H9 (cell line): ENCODE results near the gene DHRSX. TPM values are rescaled to one million over a fixed set of nuclear protein-coding genes. Genes with fewer than 3 reads are reported as not detected.

Source experiments
- DNase-seq: peaks from one replicate; pipeline ENCODE4 v3.0.0-alpha.2; 2017
- H2AFZ ChIP-seq: one replicate; pipeline ENCODE4 v1.6.1; 2013; ENCODE audit warnings: mild to moderate bottlenecking, low read length, control low read depth, moderate library complexity
- H2AK5ac ChIP-seq: 2 replicates; pipeline ENCODE4 v1.6.1; 2013; ENCODE audit warnings: low read length, control low read depth, mixed read lengths; ENCODE audit not compliant: insufficient read length
- H2BK120ac ChIP-seq: one replicate; pipeline ENCODE4 v1.6.1; 2013; ENCODE audit warnings: low read depth, mild to moderate bottlenecking, low read length, control low read depth, inconsistent platforms; ENCODE audit not compliant: poor library complexity, severe bottlenecking
- H2BK12ac ChIP-seq: 2 replicates; pipeline ENCODE4 v1.6.1; 2013; ENCODE audit warnings: low read length, control low read depth, mixed read lengths, low read depth; ENCODE audit not compliant: insufficient read length
- H2BK15ac ChIP-seq: 2 replicates; pipeline ENCODE4 v1.6.1; 2013; ENCODE audit warnings: low read depth, low read length, control low read depth
- H2BK20ac ChIP-seq: one replicate; pipeline ENCODE4 v1.6.1; 2013; ENCODE audit warnings: low read depth, mild to moderate bottlenecking, low read length, control low read depth, inconsistent platforms; ENCODE audit not compliant: poor library complexity, severe bottlenecking
- H2BK5ac ChIP-seq: 2 replicates; pipeline ENCODE4 v1.6.1; 2013; ENCODE audit warnings: low read length, control low read depth, mixed read lengths; ENCODE audit not compliant: insufficient read length
- H3K14ac ChIP-seq: 2 replicates; pipeline ENCODE4 v1.6.1; 2013; ENCODE audit warnings: low read length, control low read depth; ENCODE audit not compliant: insufficient read depth
- H3K18ac ChIP-seq: 2 replicates; pipeline ENCODE4 v1.6.1; 2013; ENCODE audit warnings: low read depth, mild to moderate bottlenecking, mixed read lengths, low read length, control low read depth; ENCODE audit not compliant: insufficient read length
- H3K23ac ChIP-seq: 2 replicates; pipeline ENCODE4 v1.6.1; 2013; ENCODE audit warnings: low read length, control low read depth, mixed read lengths, low read depth; ENCODE audit not compliant: insufficient read length
- H3K23me2 ChIP-seq: 2 replicates; pipeline ENCODE4 v1.6.1; 2013; ENCODE audit warnings: low read depth, mild to moderate bottlenecking, mixed read lengths, low read length, control low read depth; ENCODE audit not compliant: insufficient read length, poor library complexity, severe bottlenecking
- H3K27ac ChIP-seq: 2 replicates; pipeline ENCODE4 v1.5.1; 2013; ENCODE audit warnings: low read length, control low read depth, mixed read lengths, low read depth; ENCODE audit not compliant: insufficient read length
- H3K27me3 ChIP-seq: 2 replicates; pipeline ENCODE4 v1.6.1; 2013; ENCODE audit warnings: low read length, control low read depth, inconsistent platforms; ENCODE audit not compliant: insufficient read depth
- H3K4ac ChIP-seq: 2 replicates; pipeline ENCODE4 v1.6.1; 2013; ENCODE audit warnings: low read depth, mild to moderate bottlenecking, control low read depth, inconsistent platforms, low read length, moderate library complexity
- H3K4me1 ChIP-seq: 2 replicates; pipeline ENCODE4 v1.6.1; 2013; ENCODE audit warnings: low read length, control low read depth, inconsistent platforms; ENCODE audit not compliant: insufficient read depth
- H3K4me2 ChIP-seq: 2 replicates; pipeline ENCODE4 v1.6.1; 2013; ENCODE audit warnings: low read length, control low read depth, mixed read lengths; ENCODE audit not compliant: insufficient read length, insufficient read depth
- H3K56ac ChIP-seq: 2 replicates; pipeline ENCODE4 v1.6.1; 2013; ENCODE audit warnings: low read depth, mild to moderate bottlenecking, mixed read lengths, low read length, control low read depth; ENCODE audit not compliant: insufficient read length
- H3K79me1 ChIP-seq: 2 replicates; pipeline ENCODE4 v1.6.1; 2013; ENCODE audit warnings: low read depth, mild to moderate bottlenecking, moderate library complexity, low read length, control low read depth, inconsistent platforms; ENCODE audit not compliant: insufficient read depth, poor library complexity, severe bottlenecking
- H3K79me2 ChIP-seq: 2 replicates; pipeline ENCODE4 v1.6.1; 2013; ENCODE audit warnings: low read length, control low read depth, inconsistent platforms; ENCODE audit not compliant: insufficient read depth
- H3K9ac ChIP-seq: 2 replicates; pipeline ENCODE4 v1.6.1; 2013; ENCODE audit warnings: low read length, control low read depth, mixed read lengths; ENCODE audit not compliant: insufficient read length; ENCODE audit errors: extremely low read depth
- H3K9me3 ChIP-seq: one replicate; pipeline ENCODE4 v1.6.1; 2013; ENCODE audit warnings: low read depth, low read length, inconsistent platforms; ENCODE audit not compliant: control insufficient read depth
- H3T11ph ChIP-seq: one replicate; pipeline ENCODE4 v1.6.1; 2013; ENCODE audit warnings: mild to moderate bottlenecking, low read length, control low read depth, inconsistent platforms
- H4K20me1 ChIP-seq: one replicate; pipeline ENCODE4 v1.6.1; 2013; ENCODE audit not compliant: control insufficient read depth, insufficient read length, insufficient read depth
- H4K5ac ChIP-seq: 2 replicates; pipeline ENCODE4 v1.6.1; 2013; ENCODE audit warnings: low read depth, mild to moderate bottlenecking, mixed read lengths, low read length, control low read depth; ENCODE audit not compliant: insufficient read length
- H4K8ac ChIP-seq: replicated peaks from 2 replicates; pipeline ENCODE4 v1.6.1; 2013; ENCODE audit warnings: low read length, control low read depth, mixed read lengths, low read depth; ENCODE audit not compliant: insufficient read length
- H4K91ac ChIP-seq: 2 replicates; pipeline ENCODE4 v1.6.1; 2013; ENCODE audit warnings: low read depth, mild to moderate bottlenecking, moderate library complexity, mixed read lengths, low read length, control low read depth; ENCODE audit not compliant: insufficient read length
- H3K27ac Mint-ChIP-seq, 3 experiments: 2 replicates in 2 of 3; 3 replicates in 1 of 3; pipeline ENCODE4 v1.8.0; 2020 to 2021; ENCODE audit warnings: mixed read lengths in 3 of 3, mild to moderate bottlenecking in 1 of 3, moderate library complexity in 1 of 3
- H3K27me3 Mint-ChIP-seq: 2 replicates; pipeline ENCODE4 v1.8.0; 2021; ENCODE audit warnings: low read depth, mild to moderate bottlenecking, moderate library complexity, mixed read lengths
- H3K36me3 Mint-ChIP-seq, 3 experiments: 2 replicates in 2 of 3; 3 replicates in 1 of 3; pipeline ENCODE4 v1.8.0; 2020 to 2021; ENCODE audit warnings: low read depth in 3 of 3, mixed read lengths in 3 of 3; ENCODE audit not compliant: insufficient read depth in 1 of 3
- H3K4me1 Mint-ChIP-seq, 2 experiments: 2 replicates each; pipeline ENCODE4 v1.8.0; 2020; ENCODE audit warnings: mixed read lengths in 2 of 2
- H3K4me3 Mint-ChIP-seq, 2 experiments: 2 replicates in 1 of 2; 3 replicates in 1 of 2; pipeline ENCODE4 v1.8.0; 2020 to 2021; ENCODE audit warnings: mild to moderate bottlenecking in 2 of 2, mixed read lengths in 2 of 2, moderate library complexity in 1 of 2
- H3K9me3 Mint-ChIP-seq, 2 experiments: 2 replicates in 1 of 2; 3 replicates in 1 of 2; pipeline ENCODE4 v1.8.0; 2020; ENCODE audit warnings: mild to moderate bottlenecking in 2 of 2, mixed read lengths in 2 of 2, moderate library complexity in 1 of 2
- CTCF ChIP-seq: fragments of 200-600 bp; sonication (generic); conservative IDR thresholded peaks from 3 replicates; pipeline ENCODE4 v1.8.0; 2021; ENCODE audit warnings: antibody characterized with exemption, mild to moderate bottlenecking
- WGBS: extraction: QIAGEN DNeasy Blood & Tissue Kit; methylation state at CpG from one replicate; pipeline ENCODE4 v1.1.7; 2013; ENCODE audit warnings: missing lambda C conversion rate, low lambda C conversion rate, mixed read lengths; ENCODE audit not compliant: insufficient read length; ENCODE audit errors: extremely low coverage; 5-methylcytosine and 5-hydroxymethylcytosine counted together
- total RNA-seq: library from RNA; stranded (reverse); gene quantifications from 2 replicates; pipeline ENCODE4 v1.2.1, GENCODE V29; 2021

Gene DHRSX
- total RNA-seq, 1 experiment from 2014 or later, result 44.0 TPM

- Mint-ChIP-seq H3K4me3 (no peak overlapping the region), H3K36me3 (peaks cover 9 to 30% (median 19%) of the 10 kb centered on the region in 3 experiments), H3K9me3 (peaks cover 9% of the 10 kb centered on the region in 2 experiments), H3K27ac (peak overlapping the region in 2 of 3 experiments; percentile 20 to 73; a peak in 5 of 7 replicates), H3K27me3 (no peaks in the 10 kb centered on the region), H3K4me1 (peaks cover 18 to 22% of the 10 kb centered on the region in 2 experiments)
- H3K4me2 ChIP-seq, result no peak overlapping the region
- DNase-seq, result no peak
- no peak overlapping the region for H3K9ac ChIP-seq
- H3K79me1 ChIP-seq, result peaks cover 5% of the 10 kb centered on the region
- H2AK5ac ChIP-seq, result no peak overlapping the region
- no peak overlapping the region for H4K8ac ChIP-seq
- H4K91ac ChIP-seq, result no peak overlapping the region
- WGBS, result no CpG with 5 or more reads among the region's 7 CpGs
- no peak overlapping the region for H2BK5ac ChIP-seq
- no peak overlapping the region for H2BK12ac ChIP-seq
- H3K18ac ChIP-seq, result no peak overlapping the region
- TF ChIP-seq CTCF, result no peak
- H3K23ac ChIP-seq, result no peak overlapping the region
- no peak overlapping the region for H3K56ac ChIP-seq
- no peaks in the 10 kb centered on the region for H4K20me1 ChIP-seq
- no peak overlapping the region for H2BK15ac ChIP-seq
- no peaks in the 10 kb centered on the region; the same call in 1 of the 2 replicates for H3K79me2 ChIP-seq
- H3K4ac ChIP-seq, result no peak overlapping the region
- H2BK120ac ChIP-seq, result no peak overlapping the region
- H3K27ac ChIP-seq, result no peak overlapping the region
- no peaks in the 10 kb centered on the region for H3K27me3 ChIP-seq
- no peaks in the 10 kb centered on the region for H3K23me2 ChIP-seq
- H3K4me1 ChIP-seq, result no peaks in the 10 kb centered on the region; the same call in 1 of the 2 replicates
- no peak overlapping the region for H4K5ac ChIP-seq
- peaks cover 8% of the 10 kb centered on the region for H3K9me3 ChIP-seq
- H3T11ph ChIP-seq, result no peak overlapping the region
- H3K14ac ChIP-seq, result peak overlapping the region; percentile 6; the same call in 1 of the 2 replicates
- no peak overlapping the region for H2AFZ ChIP-seq
- H2BK20ac ChIP-seq, result no peak overlapping the region
Measured at GRCh38 chrX:2402361-2402690, 98.5 kb downstream of the DHRSX start.
